Measurements from ENCODE around the gene ITGA5.

ITGA5 gene

GRCh38 chr12:54407183-54407905, 11.7 kb downstream of the ITGA5 start:
- no peak for DNase-seq

- no peak for DNase-seq
These were observed 13.5 kb downstream of the ITGA5 start for GRCh38 chr12:54405573-54405972.

GRCh38 chr12:54405106-54405505, 14.0 kb downstream of the ITGA5 start:
- DNase-seq, result no peak

GRCh38 chr12:54404061-54405004, 14.7 kb downstream of the ITGA5 start:
- no peak for DNase-seq

GRCh38 chr12:54401119-54401518, 17.9 kb downstream of the ITGA5 start:
- DNase-seq, result no peak

- DNase-seq, result peak; percentile 18
These were observed 19.9 kb downstream of the ITGA5 start for GRCh38 chr12:54398995-54399793.

GRCh38 chr12:54398218-54398617, 20.8 kb downstream of the ITGA5 start:
- no peak for DNase-seq

- no peak for DNase-seq
These were observed 21.9 kb downstream of the ITGA5 start for GRCh38 chr12:54397157-54397556.

GRCh38 chr12:54395545-54395944, 23.5 kb downstream of the ITGA5 start:
- no peak for DNase-seq

- no peak for DNase-seq
These were observed 24.1 kb downstream of the ITGA5 start for GRCh38 chr12:54394986-54395385.

GRCh38 chr12:54394281-54394719, 24.8 kb downstream of the ITGA5 start:
- DNase-seq, result no peak

- no peak for DNase-seq
These were observed 25.3 kb downstream of the ITGA5 start for GRCh38 chr12:54393743-54394142.

- DNase-seq, result no peak
These were observed 25.9 kb downstream of the ITGA5 start for GRCh38 chr12:54393207-54393609.

- DNase-seq, result no peak
These were observed 26.4 kb downstream of the ITGA5 start for GRCh38 chr12:54392485-54393206.

GRCh38 chr12:54390668-54391551, 28.2 kb downstream of the ITGA5 start:
- no peak for DNase-seq

- DNase-seq, result no peak
These were observed 28.8 kb downstream of the ITGA5 start for GRCh38 chr12:54390176-54390667.

- DNase-seq, result no peak
These were observed 29.4 kb downstream of the ITGA5 start for GRCh38 chr12:54389607-54390175.

- DNase-seq, result no peak
These were observed 29.9 kb downstream of the ITGA5 start for GRCh38 chr12:54389134-54389508.

GRCh38 chr12:54388237-54389133, 30.6 kb downstream of the ITGA5 start:
- DNase-seq, result no peak

- DNase-seq, result no peak
These were observed 32.0 kb downstream of the ITGA5 start for GRCh38 chr12:54387114-54387467.
